Kidney capillary endothelial cell (primary cell): ENCODE data around the gene OR5T1.

Experiments used
- DNase-seq: peaks from one replicate; pipeline ENCODE4 v3.0.0-alpha.2; 2018; ENCODE audit warnings: low spot score

OR5T1 gene

DNA sequence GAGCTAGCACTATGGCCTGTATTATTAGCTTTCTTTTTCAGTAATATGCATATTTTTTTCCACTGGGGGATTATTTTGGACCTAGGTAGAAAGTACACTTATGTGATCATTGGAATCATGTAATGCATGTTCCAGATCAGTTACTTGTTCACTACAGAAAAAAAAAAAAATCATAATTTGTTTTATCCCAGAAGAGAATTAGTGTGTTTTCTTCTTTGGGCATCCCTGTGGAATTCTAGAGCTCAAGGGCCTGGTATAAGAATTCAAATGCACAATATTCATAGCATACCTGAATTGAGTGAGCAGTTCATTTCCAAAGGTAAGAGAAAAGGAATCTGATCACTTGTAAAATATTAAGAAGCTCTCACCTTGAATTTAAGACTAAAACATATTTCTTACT, at the start of gene OR5T1:
Gene OR5T1, plus strand, starts transcription at position 301 of the 400 bp plus-strand sequence. CDS start 1,485 bp downstream, outside the sequence.
- DNase-seq = no peak

DNA sequence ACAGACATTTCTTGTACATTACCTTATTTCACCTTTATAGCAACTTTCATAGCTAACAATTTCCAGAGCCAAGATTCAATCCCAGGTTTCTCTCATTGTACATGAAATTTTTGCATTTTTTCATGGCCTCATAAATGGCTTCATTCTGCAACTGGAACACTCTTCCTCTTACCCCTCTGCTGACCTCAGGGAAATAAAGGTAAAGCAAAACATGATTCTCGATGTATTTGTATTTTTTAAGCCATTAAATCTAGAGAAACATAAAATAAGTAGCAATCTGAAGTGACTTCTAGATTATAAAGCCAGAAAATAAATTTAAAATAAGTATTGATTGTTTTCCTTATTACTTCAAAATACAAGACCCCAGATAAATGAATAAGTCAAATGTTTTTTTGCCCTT, 39.8 kb upstream of the OR5T1 start, which contains the start of gene OR5T2:
Gene OR5T2, minus strand, starts transcription at position 101 of the 400 bp plus-strand sequence. CDS start 1,193 bp downstream, outside the sequence.
- no peak for DNase-seq

DNA sequence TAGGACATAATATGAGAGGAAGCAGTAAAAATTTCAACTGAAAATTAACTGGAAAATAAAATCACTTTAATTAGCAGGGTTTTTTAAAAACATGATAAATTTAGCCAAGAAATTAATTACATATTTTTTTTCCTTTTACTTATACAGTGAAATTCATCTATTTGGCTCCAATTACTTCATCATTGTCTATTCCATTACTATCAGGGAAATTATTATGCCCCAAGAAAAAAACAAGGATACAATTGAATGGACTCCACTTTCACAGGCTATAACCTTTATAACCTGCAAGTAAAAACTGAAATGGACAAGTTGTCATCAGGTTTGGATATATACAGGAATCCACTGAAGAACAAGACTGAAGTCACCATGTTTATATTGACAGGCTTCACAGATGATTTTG, 22.0 kb upstream of the OR5T1 start, which contains the start of gene OR5T3:
Gene OR5T3, plus strand, starts transcription at position 301 of the 400 bp plus-strand sequence. Its CDS starts 0 bp downstream, at position 301.
- no peak for DNase-seq

DNA sequence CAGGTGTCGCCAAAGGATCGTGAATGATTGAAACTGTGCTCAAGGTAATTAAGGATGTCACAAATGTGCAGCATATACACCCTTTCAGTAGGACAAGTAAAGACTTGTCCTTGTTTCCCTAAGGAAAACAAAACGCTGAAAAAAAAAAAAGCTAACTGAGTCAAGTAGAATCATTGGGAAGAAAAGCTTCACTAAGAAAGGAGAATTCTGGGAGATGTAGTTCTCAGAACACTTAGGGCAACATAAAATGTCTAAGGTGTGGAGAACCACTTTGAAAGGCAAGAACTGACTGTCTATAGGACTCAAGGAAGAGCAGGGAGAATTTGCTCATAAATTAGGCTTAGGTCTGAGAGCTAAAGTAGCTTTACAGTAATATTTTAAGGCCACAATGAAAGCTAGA, 2.9 kb upstream of the OR5T1 start:
- DNase-seq = no peak

DNA sequence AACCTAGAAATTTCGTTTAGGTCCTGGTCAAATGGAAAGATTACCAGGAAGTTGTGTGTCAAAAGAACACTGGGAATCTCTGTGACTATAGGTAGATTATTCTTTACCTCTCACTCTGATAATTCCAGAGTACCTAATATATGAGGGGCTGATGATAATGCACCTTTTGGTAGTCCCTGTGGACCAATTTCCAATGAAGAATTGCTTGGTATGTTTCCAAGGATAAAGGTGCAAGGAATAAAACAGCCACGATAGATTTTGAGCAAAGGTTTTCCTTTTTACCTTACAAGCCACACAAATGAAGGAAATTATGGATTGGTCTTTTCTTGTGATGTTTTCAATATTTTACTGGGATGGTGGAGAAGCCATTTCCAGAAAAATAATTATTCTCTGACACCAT, 18.2 kb downstream of the OR5T1 start, which contains the start of gene OR8H1:
Gene OR8H1, minus strand, starts transcription at position 101 of the 400 bp plus-strand sequence. CDS start 1,192 bp downstream, outside the sequence.
- DNase-seq = no peak

DNA sequence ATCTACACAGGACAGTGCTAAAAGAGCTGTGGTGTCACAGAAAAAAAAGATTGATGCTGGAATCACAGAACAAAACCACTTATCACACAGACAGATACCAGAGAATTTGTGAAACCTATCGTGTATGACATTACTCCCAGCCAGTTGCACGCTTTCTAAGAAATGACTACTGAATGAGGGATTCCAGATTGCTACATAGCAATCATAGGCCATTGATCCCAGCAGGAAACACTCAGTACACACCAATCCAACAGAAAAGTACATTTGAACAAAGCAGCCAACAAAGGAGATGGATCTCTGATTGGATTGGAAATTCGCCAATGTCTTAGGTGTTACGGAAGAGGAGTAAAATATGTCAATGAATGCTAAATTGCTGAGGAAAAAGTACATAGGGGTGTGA, 22.9 kb downstream of the OR5T1 start:
- DNase-seq = no peak

DNA sequence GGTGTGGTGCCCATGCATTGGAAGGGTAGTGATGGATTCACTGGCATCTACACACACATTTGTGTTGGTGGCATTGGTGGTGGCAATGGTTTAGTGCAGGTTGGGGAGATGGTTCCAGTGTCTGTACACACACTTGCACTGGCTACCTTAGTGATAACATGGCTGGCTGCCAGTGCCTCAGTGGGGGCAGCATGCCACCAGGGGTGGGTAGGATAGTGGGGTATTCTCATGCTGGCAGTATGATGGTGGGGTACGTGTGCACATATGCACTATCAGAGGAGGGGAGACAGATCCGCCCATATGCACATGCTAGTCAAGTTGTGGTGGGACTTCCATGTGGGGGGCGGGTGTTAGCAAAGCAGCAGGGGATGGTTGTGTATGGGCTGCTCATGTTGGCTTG, 33.9 kb downstream of the OR5T1 start:
- no peak for DNase-seq

DNA sequence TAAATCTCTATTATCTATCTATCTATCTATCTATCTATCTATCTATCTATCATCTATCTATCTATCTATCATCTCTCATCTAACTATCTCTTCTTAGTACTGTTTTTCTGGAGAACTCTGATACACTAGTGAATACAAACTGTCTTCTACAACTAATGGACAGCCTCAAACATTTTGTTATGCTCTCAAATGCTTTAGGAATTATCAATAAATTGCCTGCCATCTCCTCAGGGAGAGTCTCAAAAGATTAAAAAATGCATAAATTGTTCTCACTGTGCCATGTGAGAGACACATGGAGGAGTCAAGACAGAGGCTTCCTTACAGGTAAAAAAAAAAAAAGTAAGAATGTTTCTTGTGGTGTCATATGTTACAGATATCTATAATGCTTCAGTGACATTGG, 40.9 kb downstream of the OR5T1 start, which contains the start of gene OR8K3:
Gene OR8K3, plus strand, starts transcription at position 301 of the 400 bp plus-strand sequence. CDS start 3,163 bp downstream, outside the sequence.
- DNase-seq = no peak
